Testis (tissue), 3 donors: ENCODE data around the gene TSR1. TPM values are rescaled to one million over a fixed set of nuclear protein-coding genes. Genes with fewer than 3 reads are reported as not detected.

ENCODE experiments used
- DNase-seq: peaks from one replicate; pipeline ENCODE4 v3.0.0-alpha.2; 2019
- H3K27ac ChIP-seq, 2 donors: fragments of 200-600 bp; sonication (generic); one replicate each; pipeline ENCODE4 v1.5.1; 2019
- H3K27me3 ChIP-seq: fragments of 200-600 bp; sonication (generic); one replicate; pipeline ENCODE4 v1.5.1; 2019
- H3K36me3 ChIP-seq: fragments of 200-600 bp; sonication (generic); one replicate; pipeline ENCODE4 v1.5.1; 2017; ENCODE audit warnings: low read depth; ENCODE audit errors: missing control alignments
- H3K4me1 ChIP-seq: fragments of 200-600 bp; sonication (generic); one replicate; pipeline ENCODE4 v1.5.1; 2019
- H3K4me3 ChIP-seq, 2 donors: fragments of 200-600 bp; sonication (generic); one replicate each; pipeline ENCODE4 v1.5.1; 2017 to 2019
- H3K9me3 ChIP-seq: fragments of 200-600 bp; sonication (generic); one replicate; pipeline ENCODE4 v1.5.1; 2017
- POLR2A ChIP-seq: fragments of 450-650 bp; IDR thresholded peaks from one replicate; pipeline ENCODE4 v1.6.1; 2017; ENCODE audit warnings: antibody characterized with exemption, mild to moderate bottlenecking, moderate library complexity
- WGBS, 2 donors: methylation state at CpG; one replicate each; pipeline ENCODE4 v1.1.5; 2018; 5-methylcytosine and 5-hydroxymethylcytosine counted together
- intact Hi-C: fragments of 100-400 bp; cut with DNase I; formaldehyde crosslinking; loops from one replicate; pipeline ENCODE4 v1.15.1; 2023; ENCODE audit warnings: low total_unique reads
- polyA plus RNA-seq: library from polyadenylated mRNA; stranded (reverse); fragments of 350-450 nt; fragmentation: Illumina TruSeq; extraction: RNeasy Lipid Tissue Mini Kit (QIAGEN cat#74804); gene quantifications from one replicate; pipeline ENCODE4 v1.2.3, GENCODE V29; 2014; ENCODE audit warnings: low read depth, low replicate concordance; ENCODE audit not compliant: insufficient read depth
- total RNA-seq, 2 donors: library from RNA; depleted of rRNA; stranded (reverse); fragments of >200 nt; gene quantifications; one replicate each; pipeline ENCODE4 v1.2.3, GENCODE V29; 2016
- TF ChIP-seq, protein P1 (sequence below), 3 experiments: fragments of 450-650 bp in 2 of 3; fragments of 200-600 bp in 1 of 3; sonication (generic) in 1 of 3; IDR thresholded peaks; one replicate each; pipeline ENCODE4 v1.5.1; 2016 to 2019; ENCODE audit warnings: antibody characterized with exemption in 3 of 3, mild to moderate bottlenecking in 2 of 3, moderate library complexity in 1 of 3

TSR1 gene
- total and polyA plus RNA-seq, 3 donors from 2014 or later: 39.2 to 56.2 (median 48.9) TPM

DNA sequence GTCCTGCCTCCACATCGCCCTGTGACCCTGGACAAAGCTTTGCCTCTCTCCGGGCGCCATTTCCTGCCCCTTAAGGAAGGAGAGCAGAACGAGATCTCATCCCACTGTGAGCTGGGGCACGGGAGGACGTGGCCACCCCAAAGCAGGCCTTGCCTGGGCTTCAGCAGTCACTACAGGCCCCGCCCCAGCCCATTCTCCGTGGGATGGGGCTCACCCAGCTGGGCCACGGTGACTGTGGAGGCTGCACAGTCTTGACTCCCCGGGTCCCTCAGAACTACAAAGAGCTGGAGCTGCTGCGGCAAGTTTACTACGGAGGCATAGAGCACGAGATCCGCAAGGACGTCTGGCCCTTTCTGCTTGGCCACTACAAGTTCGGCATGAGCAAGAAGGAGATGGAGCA, 36.4 kb upstream of the TSR1 start:
- TF ChIP-seq POLR2A: no peak
- TF ChIP-seq, protein P1, sequence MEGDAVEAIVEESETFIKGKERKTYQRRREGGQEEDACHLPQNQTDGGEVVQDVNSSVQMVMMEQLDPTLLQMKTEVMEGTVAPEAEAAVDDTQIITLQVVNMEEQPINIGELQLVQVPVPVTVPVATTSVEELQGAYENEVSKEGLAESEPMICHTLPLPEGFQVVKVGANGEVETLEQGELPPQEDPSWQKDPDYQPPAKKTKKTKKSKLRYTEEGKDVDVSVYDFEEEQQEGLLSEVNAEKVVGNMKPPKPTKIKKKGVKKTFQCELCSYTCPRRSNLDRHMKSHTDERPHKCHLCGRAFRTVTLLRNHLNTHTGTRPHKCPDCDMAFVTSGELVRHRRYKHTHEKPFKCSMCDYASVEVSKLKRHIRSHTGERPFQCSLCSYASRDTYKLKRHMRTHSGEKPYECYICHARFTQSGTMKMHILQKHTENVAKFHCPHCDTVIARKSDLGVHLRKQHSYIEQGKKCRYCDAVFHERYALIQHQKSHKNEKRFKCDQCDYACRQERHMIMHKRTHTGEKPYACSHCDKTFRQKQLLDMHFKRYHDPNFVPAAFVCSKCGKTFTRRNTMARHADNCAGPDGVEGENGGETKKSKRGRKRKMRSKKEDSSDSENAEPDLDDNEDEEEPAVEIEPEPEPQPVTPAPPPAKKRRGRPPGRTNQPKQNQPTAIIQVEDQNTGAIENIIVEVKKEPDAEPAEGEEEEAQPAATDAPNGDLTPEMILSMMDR (IDR thresholded peaks at IDR 0.05): no peak
- 90 to 96% methylated on average over 5 to 16 of the region's 16 CpGs for WGBS, 2 donors
- Histone ChIP-seq H3K36me3 (no peaks in the 10 kb centered on the region), H3K4me1 (no peaks in the 10 kb centered on the region), H3K27me3 (no peaks in the 10 kb centered on the region), H3K4me3 (no peak overlapping the region), H3K9me3 (no peaks in the 10 kb centered on the region), H3K27ac (no peak overlapping the region)
- no peak for DNase-seq
- intact Hi-C loops: no loop called here

DNA sequence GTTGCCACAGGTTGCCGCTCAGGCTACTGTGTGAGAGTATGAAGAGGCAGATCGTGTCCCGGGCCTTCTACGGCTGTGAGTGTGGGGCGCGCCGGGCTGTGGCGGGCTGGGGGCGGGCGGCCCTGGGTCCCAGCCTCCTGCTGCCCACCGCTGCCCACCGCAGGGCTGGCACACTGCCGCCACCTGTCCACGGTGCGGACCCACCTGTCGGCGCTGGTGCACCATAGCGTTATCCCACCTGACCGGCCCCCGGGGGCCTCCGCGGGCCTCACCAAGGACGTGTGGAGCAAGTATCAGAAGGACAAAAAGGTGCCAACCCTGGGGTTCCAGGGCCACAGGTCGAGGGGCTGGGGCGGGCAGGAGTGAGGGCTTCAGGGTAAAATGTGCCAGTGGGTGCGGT, 35.9 kb upstream of the TSR1 start:
- Histone ChIP-seq H3K27me3 (no peaks in the 10 kb centered on the region), H3K27ac (no peak overlapping the region), H3K36me3 (no peaks in the 10 kb centered on the region), H3K4me3 (no peak overlapping the region), H3K9me3 (no peaks in the 10 kb centered on the region), H3K4me1 (no peaks in the 10 kb centered on the region)
- WGBS, 2 donors: 86 to 93% methylated on average over 3 to 24 of the region's 26 CpGs
- intact Hi-C loops: no loop called here
- DNase-seq: no peak
- no peak for TF ChIP-seq POLR2A
- TF ChIP-seq, protein P1 (IDR thresholded peaks at IDR 0.05): no peak

DNA sequence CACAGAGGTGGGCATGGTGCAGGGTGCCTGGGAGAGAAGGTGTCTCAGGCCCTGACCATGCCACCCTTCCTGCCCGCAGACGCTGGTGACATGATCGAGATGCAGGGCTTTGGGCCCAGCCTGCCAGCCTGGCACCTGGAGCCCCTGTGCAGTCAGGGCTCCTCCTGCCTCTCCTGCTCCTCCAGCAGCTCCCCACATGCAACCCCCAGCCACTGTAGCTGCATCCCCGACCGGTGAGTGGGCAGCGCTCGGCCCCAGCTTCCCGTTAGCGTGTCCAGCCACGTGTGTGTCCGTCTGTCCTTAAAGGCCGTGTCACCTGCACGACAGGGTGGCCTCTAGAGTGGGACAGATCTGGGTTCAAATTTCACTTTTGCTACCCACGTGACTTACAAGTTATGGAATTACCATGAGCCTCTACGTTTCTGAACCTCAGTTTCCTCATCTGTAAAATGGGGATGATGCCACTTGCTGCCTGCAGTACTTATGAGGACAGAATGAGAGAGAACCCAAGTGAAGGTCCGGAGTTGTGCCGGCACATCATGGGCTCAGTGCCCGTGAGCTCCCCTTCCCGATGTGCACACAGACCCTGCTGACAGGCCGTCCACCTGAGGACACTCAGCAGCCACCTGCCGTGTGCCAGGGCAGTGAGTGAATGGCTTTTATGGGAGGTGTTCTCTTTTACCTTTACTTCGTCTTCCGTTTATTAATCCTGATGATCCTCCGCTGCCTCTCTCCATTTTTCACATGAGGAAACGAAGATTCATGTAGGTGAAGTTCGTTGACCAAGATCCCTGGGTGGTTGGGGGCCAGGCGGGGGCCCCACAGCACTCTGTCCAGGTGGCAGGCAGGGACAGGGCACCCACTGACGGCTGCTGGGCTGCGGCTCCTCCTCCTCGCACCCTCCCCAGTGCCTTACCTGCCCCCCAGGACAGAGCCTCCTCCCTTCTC, 35.2 kb upstream of the TSR1 start:
- intact Hi-C loops: no loop called here
- Histone ChIP-seq H3K27me3 (no peaks in the 10 kb centered on the region), H3K9me3 (no peaks in the 10 kb centered on the region), H3K36me3 (no peaks in the 10 kb centered on the region), H3K4me3 (no peak overlapping the region), H3K4me1 (no peaks in the 10 kb centered on the region), H3K27ac (no peak overlapping the region)
- WGBS, 2 donors: 95 to 97% methylated on average over 29 to 30 of the region's 30 CpGs
- TF ChIP-seq, protein P1 (IDR thresholded peaks at IDR 0.05): no peak
- no peak for TF ChIP-seq POLR2A
- no peak for DNase-seq

DNA sequence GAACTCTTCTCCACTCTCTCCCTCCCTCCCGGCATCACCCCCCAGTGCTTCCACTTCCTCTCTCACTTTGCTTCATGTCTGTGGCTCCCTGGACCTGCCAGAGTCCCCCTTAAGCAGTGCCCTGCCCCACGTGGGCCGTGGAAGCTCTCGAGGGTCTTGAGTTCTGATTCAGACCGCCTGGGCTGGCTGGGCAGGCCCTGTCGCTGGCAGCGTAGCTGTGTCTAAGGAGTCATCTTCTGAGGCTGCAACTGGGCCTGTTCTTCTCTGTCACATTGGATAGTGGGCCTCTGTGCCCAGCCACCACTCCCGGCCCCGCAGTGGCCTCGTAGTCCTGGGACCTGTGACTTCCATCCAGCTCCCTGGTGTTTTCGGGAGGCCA, 33.9 kb upstream of the TSR1 start:
- no peaks in the 10 kb centered on the region for H3K27me3 ChIP-seq
- DNase-seq: no peak
- H3K4me3 ChIP-seq: no peak overlapping the region
- H3K9me3 ChIP-seq: no peaks in the 10 kb centered on the region
- WGBS, 2 donors: 90 to 91% methylated on average over 7 to 11 of the region's 11 CpGs
- no peaks in the 10 kb centered on the region for H3K4me1 ChIP-seq
- TF ChIP-seq, protein P1 (IDR thresholded peaks at IDR 0.05): no peak
- TF ChIP-seq POLR2A: no peak
- H3K27ac ChIP-seq: no peak overlapping the region
- intact Hi-C loops: no loop called here
- no peaks in the 10 kb centered on the region for H3K36me3 ChIP-seq
